SHP77 treated with DMSO at 0.1 percent for 48 hours (cell line): ENCODE measurements around the gene CDIPT.
"Not testable (repeated sequence)": the region's sequence is repeated elsewhere in the genome, so short reads cannot be mapped to it uniquely, and the experiment has no call there.

Experiments
- DNase-seq: peaks from one replicate; lab custom pipeline; 2025; lab: John Stamatoyannopoulos, UW

Gene CDIPT

GRCh38 chr16:29862884-29863668, at the start of gene CDIPT:
TSS of gene CDIPT (minus strand) at chr16:29863226. CDS start at chr16:29862857, 369 bp downstream.
- DNase-seq = peak; percentile 96

GRCh38 chr16:29912087-29912486, 49.1 kb upstream of the CDIPT start:
- no peak for DNase-seq

DNA sequence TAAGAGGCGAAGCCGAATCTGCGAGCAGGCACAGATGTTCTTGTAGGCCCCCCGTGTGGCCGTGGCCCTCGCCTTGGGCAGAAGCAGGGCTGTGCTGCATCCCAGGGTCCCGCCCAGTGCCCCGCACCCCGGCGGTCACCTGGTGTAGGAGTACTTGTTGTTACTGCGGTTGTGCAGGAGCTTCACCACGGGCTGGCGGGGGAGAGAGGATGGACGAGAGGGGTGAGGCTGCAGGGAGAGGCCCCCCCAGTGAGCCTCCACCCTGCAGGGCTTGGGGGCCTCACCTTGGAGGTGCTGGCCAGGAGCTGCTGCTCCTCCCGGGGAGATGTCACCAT, 48.6 kb upstream of the CDIPT start:
- no peak for DNase-seq

DNA sequence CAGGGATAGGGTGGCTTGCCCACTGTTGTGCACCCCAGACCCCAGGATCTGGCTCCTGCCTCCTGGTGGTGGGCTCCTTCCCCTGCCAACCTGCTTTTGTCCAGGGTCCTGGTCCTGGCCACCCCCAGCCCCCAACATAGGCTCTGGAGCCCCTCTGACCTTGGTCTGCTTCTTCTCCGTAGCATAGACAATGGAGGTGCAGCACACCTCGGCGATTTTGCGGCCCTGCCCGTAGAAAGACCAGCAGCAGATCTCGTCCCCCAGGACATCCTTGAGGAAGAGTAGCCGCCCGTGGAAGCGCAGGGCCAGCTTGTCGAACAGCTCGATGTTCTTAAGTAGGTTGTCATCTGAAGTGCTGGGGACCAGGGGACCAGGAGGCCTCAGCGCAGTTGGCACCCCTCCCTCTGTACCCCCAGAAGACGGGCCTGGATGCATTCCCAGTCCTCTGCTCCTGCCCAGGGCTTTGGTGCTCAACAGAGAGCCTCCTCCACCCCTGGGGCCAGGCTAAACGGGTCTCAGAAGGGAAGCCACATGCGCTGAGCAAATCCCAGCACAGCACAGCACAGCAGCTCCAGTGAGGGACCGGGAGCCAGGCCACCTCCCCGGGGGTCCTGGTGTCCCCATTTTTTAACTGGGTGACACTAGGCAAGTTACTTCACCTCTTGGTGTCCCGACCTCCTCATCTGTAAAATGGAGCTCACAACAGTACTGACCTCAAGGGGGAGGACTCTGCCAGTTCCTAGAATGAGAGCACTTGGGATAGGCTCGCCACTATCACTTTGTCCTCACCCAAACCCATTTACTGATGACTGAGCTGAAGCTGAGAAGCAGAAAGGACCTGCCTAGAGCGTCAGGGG, 48.0 kb upstream of the CDIPT start:
- no peak for DNase-seq

- DNase-seq = not testable (repeated sequence)
Observed at GRCh38 chr16:29909851-29910250, 46.8 kb upstream of the CDIPT start.

DNA sequence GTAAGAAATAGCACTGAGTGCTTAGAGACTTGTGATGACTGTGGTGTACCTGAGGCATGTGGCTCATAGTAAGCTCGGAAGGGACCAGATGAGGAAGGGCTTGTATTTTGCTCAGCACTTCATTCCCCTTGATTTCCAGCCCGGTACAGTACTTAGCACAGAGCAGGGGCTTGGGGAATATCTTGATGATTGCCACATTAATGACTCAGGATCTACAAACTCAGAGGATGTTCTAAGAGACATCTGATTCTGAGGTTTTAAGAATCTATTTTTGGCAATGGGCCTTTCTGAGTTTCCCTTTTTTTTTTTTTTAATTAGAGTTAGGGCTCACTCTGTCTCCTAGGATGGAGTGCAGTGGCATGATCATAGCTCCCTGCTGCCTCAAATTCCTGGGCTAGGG, 46.4 kb upstream of the CDIPT start:
- DNase-seq = no peak

DNA sequence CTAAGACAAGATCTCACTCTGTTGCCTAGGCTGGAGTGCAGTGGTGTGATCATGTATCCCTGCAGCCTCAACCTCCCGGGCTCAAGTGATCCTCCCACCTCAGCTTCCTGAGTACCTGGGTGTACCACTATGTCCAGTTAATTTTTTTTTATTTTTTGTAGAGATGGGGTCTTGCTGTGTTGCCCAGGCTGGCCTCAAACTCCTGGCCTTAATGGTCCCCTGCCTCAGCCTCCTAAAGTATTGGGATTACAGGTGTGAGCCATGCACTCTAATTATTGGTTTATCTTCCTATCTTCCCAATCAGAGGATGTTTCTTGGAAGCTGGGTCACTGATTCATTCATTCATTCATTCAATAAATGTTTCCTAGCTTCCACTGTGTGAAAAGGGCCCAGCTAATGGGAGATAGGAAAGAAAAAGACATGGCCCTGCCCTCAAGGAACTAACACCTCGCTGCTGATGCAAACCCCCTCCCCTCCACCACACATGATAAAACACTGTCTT, 45.7 kb upstream of the CDIPT start:
- no peak for DNase-seq

DNA sequence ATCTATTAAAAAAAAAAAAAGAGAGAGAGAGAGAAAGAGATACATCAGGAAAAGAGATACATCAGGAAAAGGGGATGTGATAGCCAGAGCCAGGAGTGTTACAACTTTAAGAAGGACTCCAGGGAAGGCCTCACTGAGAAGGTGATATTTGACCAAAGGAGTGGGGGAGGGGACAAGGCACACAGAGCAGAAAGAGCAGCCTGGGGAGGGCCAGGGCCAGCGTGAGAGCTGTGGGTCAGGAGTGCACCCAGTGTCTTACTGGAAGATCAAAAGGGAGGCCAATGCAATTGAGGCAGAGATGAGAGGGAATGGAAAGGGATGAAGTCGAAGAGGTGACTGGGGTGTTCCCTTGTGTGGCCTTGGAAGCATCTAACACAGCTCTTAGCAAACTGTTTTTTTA, 44.9 kb upstream of the CDIPT start:
- DNase-seq = no peak

DNA sequence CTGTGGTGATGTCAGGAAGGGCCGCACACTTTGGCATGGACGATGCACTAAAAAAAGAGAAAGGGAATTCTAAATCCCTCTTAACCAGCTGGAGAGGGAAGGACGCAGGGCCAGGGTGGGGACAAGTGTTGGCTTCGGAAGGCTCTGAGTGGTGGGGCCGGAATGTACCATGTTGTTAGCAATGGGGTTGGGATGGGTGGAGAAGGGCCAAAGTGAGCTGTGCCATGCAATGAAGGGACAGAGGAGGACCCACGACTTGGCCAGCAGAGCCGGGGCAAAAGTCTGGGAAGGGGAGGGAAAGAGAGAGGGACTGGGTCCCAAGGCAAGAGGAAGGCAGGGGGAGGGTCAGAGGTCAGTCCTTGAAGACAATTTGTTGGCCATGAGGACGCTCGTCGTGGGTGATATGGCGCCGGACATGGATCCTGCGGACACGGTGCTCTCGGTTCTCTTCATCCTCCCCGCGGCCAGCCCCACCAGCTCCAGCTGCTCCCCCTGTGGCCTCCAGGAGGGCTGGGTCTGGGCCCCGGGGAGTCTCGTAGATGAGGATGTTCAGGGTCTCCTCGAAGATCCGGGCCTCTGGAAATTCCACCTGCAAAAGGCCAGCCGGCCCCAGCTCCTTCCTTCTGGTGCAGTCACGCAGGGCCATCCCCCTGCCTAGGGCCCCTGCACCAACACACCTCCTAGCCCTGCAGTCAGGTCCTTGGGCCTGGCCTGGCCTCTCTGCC, 43.7 kb upstream of the CDIPT start:
- no peak for DNase-seq

GRCh38 chr16:29905668-29906067, 42.6 kb upstream of the CDIPT start:
- no peak for DNase-seq

GRCh38 chr16:29904947-29905346, 41.9 kb upstream of the CDIPT start:
- no peak for DNase-seq

GRCh38 chr16:29903590-29903989, 40.6 kb upstream of the CDIPT start:
- no peak for DNase-seq

DNA sequence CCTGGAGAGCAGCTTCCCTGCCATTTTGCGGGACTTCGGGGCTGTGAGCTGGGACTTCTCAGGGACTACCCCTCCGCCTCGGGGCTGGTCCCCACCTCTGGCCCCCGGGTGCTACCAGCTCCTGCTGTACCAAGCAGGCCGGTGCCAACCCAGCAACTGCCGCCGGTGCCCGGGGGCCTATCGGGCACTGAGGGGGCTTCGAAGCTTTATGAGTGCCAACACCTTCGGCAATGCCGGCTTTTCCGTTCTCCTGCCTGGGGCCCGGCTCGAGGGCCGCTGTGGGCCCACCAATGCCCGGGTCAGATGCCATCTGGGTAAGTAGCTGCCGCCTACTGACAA, 38.5 kb upstream of the CDIPT start:
- no peak for DNase-seq

DNA sequence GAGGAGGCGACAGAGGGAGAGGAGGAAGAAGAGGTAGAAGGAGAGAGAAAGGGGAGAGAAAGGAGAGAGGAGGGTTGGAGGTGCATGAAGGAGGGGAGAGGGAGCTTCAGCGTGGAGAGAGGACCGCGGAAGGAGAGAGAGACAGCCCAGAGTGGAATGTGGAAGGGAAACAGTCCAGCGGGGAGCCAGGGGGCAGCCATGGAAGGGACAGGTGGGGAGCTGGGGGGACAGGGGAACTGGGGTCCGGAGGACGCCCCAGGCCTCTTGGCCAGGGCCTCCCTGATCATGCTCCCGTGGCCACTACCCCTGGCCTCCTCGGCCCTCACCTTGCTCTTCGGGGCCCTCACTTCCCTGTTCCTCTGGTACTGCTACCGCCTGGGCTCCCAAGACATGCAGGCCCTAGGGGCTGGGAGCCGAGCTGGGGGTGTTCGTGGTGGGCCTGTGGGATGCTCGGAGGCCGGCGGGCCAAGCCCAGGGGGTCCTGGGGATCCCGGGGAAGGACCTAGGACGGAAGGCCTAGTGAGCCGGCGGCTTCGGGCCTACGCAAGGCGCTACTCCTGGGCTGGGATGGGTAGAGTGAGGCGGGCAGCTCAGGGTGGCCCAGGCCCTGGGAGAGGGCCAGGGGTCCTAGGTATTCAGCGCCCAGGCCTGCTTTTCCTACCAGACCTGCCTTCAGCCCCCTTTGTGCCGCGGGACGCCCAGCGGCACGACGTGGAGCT, 38.0 kb upstream of the CDIPT start:
- no peak for DNase-seq

GRCh38 chr16:29900102-29900887, 37.3 kb upstream of the CDIPT start, which contains the start of gene ASPHD1:
TSS of gene ASPHD1 (plus strand) at chr16:29900488. CDS start at chr16:29900972, 484 bp downstream.
- DNase-seq = peak; percentile 90

- peak; percentile 91 for DNase-seq
Observed at GRCh38 chr16:29899516-29900101, 36.6 kb upstream of the CDIPT start, which contains the start of gene SEZ6L2. TSS of gene SEZ6L2 (minus strand) at chr16:29899550. CDS start at chr16:29899019, 531 bp downstream.

DNA sequence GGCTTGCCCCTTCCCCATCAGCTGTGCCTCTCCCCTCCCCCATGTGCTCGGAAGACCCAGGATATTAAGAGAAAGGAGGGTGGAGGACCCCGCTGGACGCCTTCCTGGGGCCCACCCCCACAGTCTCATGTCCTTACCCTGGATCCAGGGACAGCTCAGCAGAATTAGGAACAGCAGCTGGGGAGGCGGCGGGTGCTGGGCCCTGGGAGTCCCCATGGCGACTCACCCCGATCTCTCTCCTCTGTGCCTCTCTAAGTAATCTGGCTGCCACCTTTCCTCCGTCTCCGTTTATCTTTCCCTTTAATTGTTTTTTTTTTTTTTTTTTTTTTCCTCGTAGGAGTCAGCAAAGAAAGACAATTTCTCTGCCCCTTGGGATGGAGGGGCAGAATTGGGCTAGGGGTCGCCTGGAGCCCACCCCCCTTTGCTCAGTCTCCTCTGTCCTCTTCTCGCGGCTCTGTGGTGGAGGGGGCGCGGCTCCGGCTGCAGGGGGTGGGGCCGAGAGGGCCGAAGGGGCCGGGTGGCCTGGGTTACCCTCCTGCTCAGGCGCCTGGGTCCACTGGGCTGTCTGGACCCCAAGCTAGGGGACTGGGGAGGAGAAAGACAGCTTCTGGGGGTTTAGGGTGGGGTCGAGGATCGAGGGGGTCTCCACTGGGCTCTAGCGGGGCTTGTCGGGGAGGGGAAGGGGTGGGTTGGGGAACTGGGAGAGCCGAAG, 35.9 kb upstream of the CDIPT start:
- DNase-seq = peak; percentile 55

GRCh38 chr16:29898135-29898803, 35.2 kb upstream of the CDIPT start:
- DNase-seq = no peak

- DNase-seq = no peak
Observed at GRCh38 chr16:29897333-29897732, 34.3 kb upstream of the CDIPT start.
